ENCODE data around the gene PRELID1. TPM values are rescaled to one million over a fixed set of nuclear protein-coding genes. Genes with fewer than 3 reads are reported as not detected.

Gene PRELID1
- total and polyA plus RNA-seq, 10 of the 15 experiments (the other 5 are each of a cell fraction or from before 2014, with no cell fraction given) = 30.9 to 584 (median 254) TPM

- H3K27ac ChIP-seq (ENCODE audit: control insufficient read depth, insufficient read depth) = no peak overlapping the region
- no peaks in the 10 kb centered on the region for H3K9me3 ChIP-seq (replicated peaks; ENCODE audit: control insufficient read depth, insufficient read depth, low read length)
- in situ Hi-C loops (cut with MboI) = no loop called here
- FAIRE-seq (no peak), ATAC-seq (no peak), DNase-seq (ENCODE audit: low read depth, low spot score) (no peak)
- no TSS peak for BruUV-seq (replicated peaks)
- SMC1A ChIA-PET (ENCODE audit: uncharacterized antibody, unreplicated experiment) = interaction anchor here (1.0 to 1.3 kb wide), 2 partner anchors 181 to 312 kb away, joined by 3 to 5 read pairs; no protein-coding TSS in a partner anchor
- no peak overlapping the region for H2AFZ ChIP-seq (ENCODE audit: control insufficient read depth, low read depth, low read length)
- no peaks in the 10 kb centered on the region for H3K27me3 ChIP-seq (replicated peaks in 1 of 2; ENCODE audit: control insufficient read depth in 2 of 2, insufficient read depth in 2 of 2, low read length in 1 of 2)
- POLR2A ChIA-PET = no interaction called here
- H3K79me2 ChIP-seq (ENCODE audit: control insufficient read depth, insufficient read depth, low read length) = no peaks in the 10 kb centered on the region
- intact Hi-C loops (cut with micrococcal nuclease; ENCODE audit: unreplicated experiment) = no loop called here
- CTCF ChIA-PET = interaction anchor here (1.2 to 4.0 kb wide), 2 partner anchors 21 to 180 kb away, joined by 3 to 20 read pairs; no protein-coding TSS in a partner anchor
- WGBS (ENCODE audit: insufficient coverage, insufficient replicate concordance, low lambda C conversion rate, missing lambda C conversion rate) = 95% methylated on average over 12 of the region's 12 CpGs
- H3K4me1 ChIP-seq (ENCODE audit: control insufficient read depth, insufficient read depth, low read length) = peaks cover 26% of the 10 kb centered on the region
- RAD21 ChIA-PET (ENCODE audit: unreplicated experiment) = no interaction called here
- no peak overlapping the region for H3K9ac ChIP-seq (ENCODE audit: control insufficient read depth, insufficient read depth, low read length)
- H3K4me3 ChIP-seq = no peak overlapping the region
- no peaks in the 10 kb centered on the region for H4K20me1 ChIP-seq (ENCODE audit: control insufficient read depth, insufficient read depth)
- TF ChIP-seq SIX5 (IDR thresholded peaks at IDR 0.05; ENCODE audit: low read depth, low read length, severe bottlenecking) (no peak), ATF2 (IDR thresholded peaks at IDR 0.05; ENCODE audit: low read length) (no peak), NFIC (IDR thresholded peaks at IDR 0.05; ENCODE audit: low read depth, low read length) (no peak), BCLAF1 (IDR thresholded peaks at IDR 0.05) (no peak), CREM (IDR thresholded peaks at IDR 0.05; ENCODE audit: low read depth) (no peak), EGR1 (IDR thresholded peaks at IDR 0.05; ENCODE audit: borderline replicate concordance in 1 of 2, low read depth in 2 of 2, low read length in 2 of 2) (no peak), FOXK2 (IDR thresholded peaks at IDR 0.05) (no peak), ZNF687 (IDR thresholded peaks at IDR 0.05) (no peak), RAD21 (IDR thresholded peaks at IDR 0.05; ENCODE audit: insufficient read depth, low read depth, low read length) (no peak), NRF1 (conservative IDR thresholded peaks at IDR 0.05; ENCODE audit: low read depth, low read length) (no peak), EZH2 (IDR thresholded peaks at IDR 0.05; ENCODE audit: borderline replicate concordance, control insufficient read depth, low read depth, low read length) (no peak), JUNB (IDR thresholded peaks at IDR 0.05) (no peak), MXI1 (IDR thresholded peaks at IDR 0.05; ENCODE audit: low read depth, low read length) (no peak)
- peaks cover 26 to 34% of the 10 kb centered on the region in 2 experiments for H3K36me3 ChIP-seq (ENCODE audit: control insufficient read depth in 2 of 2, insufficient read depth in 2 of 2, low read length in 1 of 2)
- no peak overlapping the region for H3K4me2 ChIP-seq (ENCODE audit: control insufficient read depth, insufficient read depth)
Observed at GRCh38 chr5:177293819-177294581, 9.6 kb upstream of the PRELID1 start.
